ENCODE results near the gene SIPA1L3.

Gene SIPA1L3

GRCh38 chr19:38202504-38202903 lies 295.5 kb downstream of the SIPA1L3 start:
- DNase-seq = no peak

- no peak for DNase-seq
Observed at GRCh38 chr19:38203197-38203596, 296.2 kb downstream of the SIPA1L3 start.

- DNase-seq = no peak
Observed at GRCh38 chr19:38204096-38204495, 297.1 kb downstream of the SIPA1L3 start.

GRCh38 chr19:38204728-38205127 lies 297.7 kb downstream of the SIPA1L3 start:
- no peak for DNase-seq

- DNase-seq = no peak
Observed at GRCh38 chr19:38206006-38206745, 299.2 kb downstream of the SIPA1L3 start.

GRCh38 chr19:38206928-38207327 lies 299.9 kb downstream of the SIPA1L3 start:
- DNase-seq = no peak

GRCh38 chr19:38207543-38207942 lies 300.5 kb downstream of the SIPA1L3 start:
- no peak for DNase-seq

GRCh38 chr19:38208571-38208970 lies 301.6 kb downstream of the SIPA1L3 start:
- DNase-seq = no peak

- no peak for DNase-seq
Observed at GRCh38 chr19:38209152-38209551, 302.1 kb downstream of the SIPA1L3 start.

- no peak for DNase-seq
Observed at GRCh38 chr19:38209671-38210457, 302.9 kb downstream of the SIPA1L3 start.

- DNase-seq = no peak
Observed at GRCh38 chr19:38210458-38210987, 303.5 kb downstream of the SIPA1L3 start.

- DNase-seq = no peak
Observed at GRCh38 chr19:38211151-38211591, 304.2 kb downstream of the SIPA1L3 start.

- no peak for DNase-seq
Observed at GRCh38 chr19:38211766-38212165, 304.8 kb downstream of the SIPA1L3 start.

GRCh38 chr19:38213469-38213868 lies 306.5 kb downstream of the SIPA1L3 start:
- no peak for DNase-seq

- no peak for DNase-seq
Observed at GRCh38 chr19:38213911-38214625, 307.1 kb downstream of the SIPA1L3 start.

- no peak for DNase-seq
Observed at GRCh38 chr19:38216785-38217641, 310.0 kb downstream of the SIPA1L3 start.

- no peak for DNase-seq
Observed at GRCh38 chr19:38218204-38218603, 311.2 kb downstream of the SIPA1L3 start.

- no peak for DNase-seq
Observed at GRCh38 chr19:38219221-38219620, 312.2 kb downstream of the SIPA1L3 start.

- no peak for DNase-seq
Observed at GRCh38 chr19:38221421-38221820, 314.4 kb downstream of the SIPA1L3 start.

- DNase-seq = no peak
Observed at GRCh38 chr19:38221919-38222830, 315.2 kb downstream of the SIPA1L3 start.

GRCh38 chr19:38223119-38223523 lies 316.1 kb downstream of the SIPA1L3 start:
- no peak for DNase-seq

Data from NCI-H446 (cell line).